Neuronal stem cell (in vitro differentiated cells): ENCODE results near the gene KLK4.

Experiments
- DNase-seq: peaks from one replicate; pipeline ENCODE4 v3.0.0-alpha.2; 2013; ENCODE audit warnings: low spot score
- H2AFZ ChIP-seq: one replicate; pipeline ENCODE4 v1.6.1; 2013; ENCODE audit warnings: mild to moderate bottlenecking, low read length, inconsistent platforms
- H2AK5ac ChIP-seq: 2 replicates; pipeline ENCODE4 v1.6.1; 2013; ENCODE audit warnings: low read depth, mild to moderate bottlenecking, inconsistent platforms, low read length, moderate library complexity, mixed read lengths
- H2BK120ac ChIP-seq: 2 replicates; pipeline ENCODE4 v1.6.1; 2013; ENCODE audit warnings: low read depth, mild to moderate bottlenecking, inconsistent platforms, low read length, moderate library complexity, mixed read lengths
- H2BK12ac ChIP-seq: one replicate; pipeline ENCODE4 v1.6.1; 2013; ENCODE audit warnings: low read length, inconsistent platforms
- H2BK15ac ChIP-seq: 2 replicates; pipeline ENCODE4 v1.6.1; 2013; ENCODE audit warnings: mild to moderate bottlenecking, low read length, inconsistent platforms, mixed read lengths
- H2BK5ac ChIP-seq: one replicate; pipeline ENCODE4 v1.6.1; 2013; ENCODE audit warnings: inconsistent platforms, mild to moderate bottlenecking, low read length, moderate library complexity
- H3K14ac ChIP-seq: one replicate; pipeline ENCODE4 v1.6.1; 2013; ENCODE audit warnings: low read length, inconsistent platforms
- H3K18ac ChIP-seq: 2 replicates; pipeline ENCODE4 v1.6.1; 2013; ENCODE audit warnings: low read length, inconsistent platforms
- H3K23ac ChIP-seq: 2 replicates; pipeline ENCODE4 v1.6.1; 2013; ENCODE audit warnings: low read depth, mild to moderate bottlenecking, mixed read lengths, low read length, inconsistent platforms; ENCODE audit not compliant: poor library complexity
- H3K27ac ChIP-seq: replicated peaks from 3 replicates; pipeline ENCODE4 v1.5.1; 2013; ENCODE audit warnings: low read length, inconsistent platforms
- H3K27me3 ChIP-seq, 3 experiments: 2 replicates each; pipeline ENCODE4 v1.6.1; 2013; ENCODE audit warnings: low read length in 3 of 3, mild to moderate bottlenecking in 2 of 3, inconsistent platforms in 1 of 3, low read depth in 1 of 3, mixed read lengths in 1 of 3, moderate library complexity in 1 of 3; ENCODE audit not compliant: control insufficient read depth in 3 of 3, insufficient read depth in 3 of 3
- H3K36me3 ChIP-seq, 2 donors: replicated peaks in 1 of 2; 2 replicates each; pipeline ENCODE4 v1.6.1; 2013; ENCODE audit warnings: low read length in 2 of 2; ENCODE audit not compliant: control insufficient read depth in 2 of 2, insufficient read depth in 2 of 2
- H3K4ac ChIP-seq: 2 replicates; pipeline ENCODE4 v1.6.1; 2013; ENCODE audit warnings: inconsistent platforms, mild to moderate bottlenecking, low read length, moderate library complexity
- H3K4me1 ChIP-seq, 2 donors: 1 replicate in 1 of 2; 2 replicates in 1 of 2; pipeline ENCODE4 v1.6.1; 2013; ENCODE audit warnings: low read length in 2 of 2, low read depth in 1 of 2; ENCODE audit not compliant: control insufficient read depth in 2 of 2, insufficient read depth in 1 of 2
- H3K4me2 ChIP-seq: one replicate; pipeline ENCODE4 v1.6.1; 2013; ENCODE audit warnings: mild to moderate bottlenecking, low read length, inconsistent platforms; ENCODE audit not compliant: insufficient read depth, poor library complexity, severe bottlenecking
- H3K4me3 ChIP-seq, 2 donors: 2 replicates each; pipeline ENCODE4 v1.5.1; 2013; ENCODE audit warnings: low read length in 2 of 2, mild to moderate bottlenecking in 2 of 2, inconsistent platforms in 1 of 2, moderate library complexity in 1 of 2
- H3K79me1 ChIP-seq: one replicate; pipeline ENCODE4 v1.6.1; 2013; ENCODE audit warnings: low read depth, mild to moderate bottlenecking, inconsistent platforms, low read length, moderate library complexity
- H3K9ac ChIP-seq: one replicate; pipeline ENCODE4 v1.6.1; 2013; ENCODE audit warnings: mild to moderate bottlenecking, low read depth, low read length, inconsistent platforms; ENCODE audit not compliant: poor library complexity
- H3K9me3 ChIP-seq, 2 donors: replicated peaks in 1 of 2; 2 replicates each; pipeline versions ENCODE3 to v1.6.1; 2013; ENCODE audit warnings: low read length in 2 of 2, mild to moderate bottlenecking in 2 of 2, inconsistent platforms in 1 of 2, low read depth in 1 of 2, mixed read lengths in 1 of 2, moderate library complexity in 1 of 2; ENCODE audit not compliant: control insufficient read depth in 2 of 2, insufficient read depth in 1 of 2
- H4K8ac ChIP-seq: one replicate; pipeline ENCODE4 v1.6.1; 2013; ENCODE audit warnings: low read depth, mild to moderate bottlenecking, inconsistent platforms, low read length, moderate library complexity
- H4K91ac ChIP-seq: one replicate; pipeline ENCODE4 v1.6.1; 2013; ENCODE audit warnings: low read length, low read depth, mild to moderate bottlenecking, inconsistent platforms; ENCODE audit not compliant: poor library complexity
- whole genome bisulfite sequencing, 2 donors: extraction: QIAGEN DNeasy Blood & Tissue Kit; methylation state at CpG; one replicate each; pipeline ENCODE4 v1.1.7; 2013; ENCODE audit warnings: missing lambda C conversion rate in 2 of 2, mixed read lengths in 1 of 2; ENCODE audit not compliant: insufficient read length in 2 of 2, insufficient replicate concordance in 1 of 2; ENCODE audit errors: extremely low coverage in 2 of 2; 5-methylcytosine and 5-hydroxymethylcytosine counted together

KLK4 gene

DNA sequence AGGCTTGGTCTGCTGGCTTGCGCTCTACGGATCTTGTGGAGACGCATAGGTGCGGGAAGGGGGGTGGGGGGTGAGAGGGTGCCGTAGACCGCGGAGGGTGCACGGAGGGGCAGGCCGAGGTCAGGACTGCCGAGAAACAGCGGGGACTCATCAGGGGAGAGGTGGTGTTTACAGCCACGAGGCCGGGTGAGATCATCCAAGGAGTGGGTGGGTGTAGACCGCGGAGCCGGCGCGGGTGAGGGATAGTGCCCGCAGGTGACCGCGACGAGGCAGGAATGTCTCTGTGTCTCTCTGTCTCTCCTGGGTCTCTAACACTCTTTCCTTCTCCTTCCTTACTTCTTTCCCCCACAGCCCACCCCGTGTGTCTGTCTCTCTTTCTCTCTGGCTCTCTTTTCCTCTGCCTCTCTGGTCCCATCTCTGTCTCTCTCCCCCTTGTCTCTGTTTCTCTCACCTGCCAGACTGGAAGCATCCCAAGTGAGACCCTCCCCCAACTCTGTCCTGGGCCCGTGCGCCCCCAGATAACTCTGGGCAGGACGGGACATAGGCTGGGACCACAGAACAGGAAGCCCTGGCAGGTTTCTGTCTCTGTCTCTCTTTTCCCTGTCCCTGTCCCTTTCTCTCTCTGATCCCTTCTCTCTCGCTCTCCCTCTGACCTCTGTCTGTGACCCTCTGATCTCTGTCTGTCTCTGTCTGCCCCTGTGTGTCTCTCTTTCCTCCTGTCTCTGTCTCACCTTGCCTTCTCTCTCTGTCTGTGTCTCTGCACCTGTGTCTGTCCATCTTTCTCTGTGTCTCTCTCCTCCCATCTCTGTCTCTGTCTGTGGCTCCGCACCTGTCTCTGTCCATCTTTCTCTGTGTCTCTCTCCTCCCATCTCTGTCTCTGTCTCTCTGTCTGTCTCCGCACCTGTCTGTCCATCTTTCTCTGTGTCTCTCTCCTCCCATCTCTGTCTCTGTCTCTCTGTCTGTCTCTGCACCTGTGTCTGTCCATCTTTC lies 1.8 kb upstream of the KLK4 start:
- Histone ChIP-seq H2BK120ac (no peak overlapping the region), H3K27me3 (peaks cover 11 to 54% (median 46%) of the 10 kb centered on the region in 3 experiments), H3K36me3 (no peaks in the 10 kb centered on the region), H2BK12ac (no peak overlapping the region), H2BK5ac (no peak overlapping the region), H3K9me3 (no peaks in the 10 kb centered on the region), H4K91ac (no peak overlapping the region), H4K8ac (no peak overlapping the region), H2AK5ac (no peak overlapping the region), H3K4ac (no peak overlapping the region), H3K23ac (peak overlapping the region; percentile 21), H3K4me3 (no peak overlapping the region), H3K4me1 (peaks cover 0 to 3% of the 10 kb centered on the region in 2 donors), H3K9ac (no peak overlapping the region), H3K27ac (no peak overlapping the region), H3K79me1 (no peaks in the 10 kb centered on the region), H2BK15ac (no peak overlapping the region), H2AFZ (no peak overlapping the region), H3K18ac (peak overlapping the region; percentile 45), H3K4me2 (no peak overlapping the region), H3K14ac (peak overlapping the region; percentile 87)
- no CpG with 5 or more reads among the region's 29 CpGs for WGBS, 2 donors
- no peak for DNase-seq

DNA sequence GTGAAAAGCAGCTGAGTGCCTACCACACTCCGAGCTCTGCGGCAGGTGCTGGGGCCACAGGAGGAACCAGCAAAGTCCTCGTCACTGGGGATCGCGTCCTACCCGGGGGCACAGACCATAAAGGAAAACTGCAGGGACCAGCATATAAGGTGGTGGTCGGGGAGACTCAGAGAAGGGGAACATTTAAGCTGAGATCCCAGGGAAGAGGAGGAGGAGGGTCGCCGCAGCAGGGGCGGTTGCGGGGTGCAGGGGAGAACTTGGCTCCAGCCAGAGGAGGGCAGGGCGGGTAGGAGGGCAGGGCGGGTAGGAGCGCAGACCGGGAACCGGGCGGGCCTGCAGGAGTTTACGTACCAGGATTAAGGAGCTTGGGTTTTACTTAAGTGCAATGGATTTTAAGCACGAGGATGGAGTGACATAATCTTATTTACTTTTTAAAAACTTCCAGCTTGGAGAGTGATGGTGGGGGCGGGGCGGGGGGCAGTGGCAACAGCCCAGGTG lies 956 bp upstream of the KLK4 start:
- no peak for DNase-seq
- Histone ChIP-seq H3K9ac (no peak overlapping the region), H2BK12ac (no peak overlapping the region), H3K4me3 (no peak overlapping the region), H4K8ac (no peak overlapping the region), H3K27me3 (peaks cover 11 to 61% (median 48%) of the 10 kb centered on the region in 3 experiments), H3K14ac (no peak overlapping the region), H2AK5ac (no peak overlapping the region), H3K79me1 (no peaks in the 10 kb centered on the region), H3K9me3 (no peaks in the 10 kb centered on the region), H3K36me3 (no peaks in the 10 kb centered on the region), H3K4me1 (peaks cover 0 to 3% of the 10 kb centered on the region in 2 donors), H3K23ac (no peak overlapping the region), H4K91ac (no peak overlapping the region), H3K4me2 (no peak overlapping the region), H3K4ac (no peak overlapping the region), H2BK5ac (no peak overlapping the region), H3K18ac (no peak overlapping the region), H2BK15ac (no peak overlapping the region), H3K27ac (no peak overlapping the region), H2BK120ac (no peak overlapping the region), H2AFZ (no peak overlapping the region)
- no CpG with 5 or more reads among the region's 21 CpGs for WGBS, 2 donors

DNA sequence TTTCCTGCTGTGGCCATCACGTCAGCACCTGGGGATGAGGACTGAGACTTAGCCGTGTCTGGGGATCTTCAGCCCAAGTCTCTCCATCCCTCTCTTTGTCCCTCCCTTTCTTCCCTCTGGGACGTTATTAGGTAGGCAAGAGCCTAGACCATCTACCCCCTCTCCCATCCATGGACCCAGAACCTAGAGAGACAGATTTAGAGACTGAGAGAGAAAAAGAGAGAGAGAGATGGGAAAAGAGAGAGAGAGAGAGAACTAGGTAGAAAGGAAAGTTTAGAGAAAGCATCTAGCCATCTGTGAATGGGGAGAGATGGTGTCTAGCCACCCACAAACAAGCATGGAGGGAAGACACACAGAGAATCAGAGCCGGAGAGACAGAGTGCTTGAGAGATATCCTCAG lies 473 bp downstream of the KLK4 start:
- Histone ChIP-seq H3K4me2 (no peak overlapping the region), H2BK12ac (no peak overlapping the region), H3K27ac (no peak overlapping the region), H3K9me3 (no peaks in the 10 kb centered on the region), H2BK120ac (no peak overlapping the region), H4K8ac (peak overlapping the region; percentile 45), H3K18ac (peak overlapping the region; percentile 12), H2BK15ac (no peak overlapping the region), H3K79me1 (no peaks in the 10 kb centered on the region), H3K14ac (no peak overlapping the region), H3K4me1 (peaks cover 0 to 3% of the 10 kb centered on the region in 2 donors), H3K36me3 (no peaks in the 10 kb centered on the region), H3K4ac (no peak overlapping the region), H3K4me3 (no peak overlapping the region), H2AK5ac (no peak overlapping the region), H2BK5ac (no peak overlapping the region), H3K9ac (no peak overlapping the region), H4K91ac (no peak overlapping the region), H3K27me3 (peaks cover 11 to 63% (median 48%) of the 10 kb centered on the region in 3 experiments), H2AFZ (no peak overlapping the region), H3K23ac (no peak overlapping the region)
- DNase-seq = no peak
- no CpG with 5 or more reads among the region's 4 CpGs for WGBS, 2 donors
